SK-N-MC (cell line): ENCODE measurements around the gene KCNJ5.

Experiments
- EZH2 ChIP-seq: fragments of 200-600 bp; sonication (generic); IDR thresholded peaks from one replicate; pipeline ENCODE4 v1.6.1; 2017; ENCODE audit warnings: antibody characterized with exemption
- FOXP2 ChIP-seq: optimal IDR thresholded peaks from 2 replicates; pipeline ENCODE3; 2011; ENCODE audit warnings: mild to moderate bottlenecking, moderate library complexity; ENCODE audit not compliant: insufficient read depth; ENCODE audit errors: extremely low read length, control extremely low read depth
- POLR2AphosphoS5 ChIP-seq: IDR thresholded peaks from 2 replicates; pipeline ENCODE4 v1.6.1; 2012; ENCODE audit warnings: mild to moderate bottlenecking, low read depth, low read length, borderline replicate concordance

DNA sequence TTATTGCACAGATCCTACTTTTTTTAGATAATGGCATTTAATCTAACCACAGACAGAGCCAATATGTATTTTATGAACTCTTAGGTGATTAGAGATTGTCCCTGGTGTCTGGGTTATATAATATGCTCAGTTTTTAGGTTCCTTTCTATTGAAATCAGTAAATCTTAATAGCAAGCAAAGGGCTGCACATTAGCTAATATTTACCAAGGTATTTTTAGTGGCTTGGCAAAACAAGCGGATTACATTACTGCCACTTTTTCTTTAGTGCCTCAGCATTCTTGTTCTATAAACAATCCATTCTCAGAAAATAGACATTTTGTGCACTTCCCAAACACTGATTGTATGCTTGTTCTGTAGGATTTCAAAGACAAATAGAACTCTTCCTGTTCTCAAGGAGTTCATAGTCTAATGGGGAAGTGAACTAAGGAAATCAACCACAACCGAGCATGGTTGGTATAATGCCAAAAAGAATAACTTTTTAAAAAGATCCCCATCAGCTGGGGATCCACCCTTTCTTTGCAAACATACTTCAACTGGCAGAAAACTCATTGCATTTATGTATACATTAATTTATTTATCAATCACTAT is 47.9 kb upstream of the KCNJ5 start:
- TF ChIP-seq POLR2AphosphoS5, result no peak
- TF ChIP-seq EZH2, result no peak
- no peak for TF ChIP-seq FOXP2
